ENCODE measurements around the gene GDA.

The GDA gene

DNA sequence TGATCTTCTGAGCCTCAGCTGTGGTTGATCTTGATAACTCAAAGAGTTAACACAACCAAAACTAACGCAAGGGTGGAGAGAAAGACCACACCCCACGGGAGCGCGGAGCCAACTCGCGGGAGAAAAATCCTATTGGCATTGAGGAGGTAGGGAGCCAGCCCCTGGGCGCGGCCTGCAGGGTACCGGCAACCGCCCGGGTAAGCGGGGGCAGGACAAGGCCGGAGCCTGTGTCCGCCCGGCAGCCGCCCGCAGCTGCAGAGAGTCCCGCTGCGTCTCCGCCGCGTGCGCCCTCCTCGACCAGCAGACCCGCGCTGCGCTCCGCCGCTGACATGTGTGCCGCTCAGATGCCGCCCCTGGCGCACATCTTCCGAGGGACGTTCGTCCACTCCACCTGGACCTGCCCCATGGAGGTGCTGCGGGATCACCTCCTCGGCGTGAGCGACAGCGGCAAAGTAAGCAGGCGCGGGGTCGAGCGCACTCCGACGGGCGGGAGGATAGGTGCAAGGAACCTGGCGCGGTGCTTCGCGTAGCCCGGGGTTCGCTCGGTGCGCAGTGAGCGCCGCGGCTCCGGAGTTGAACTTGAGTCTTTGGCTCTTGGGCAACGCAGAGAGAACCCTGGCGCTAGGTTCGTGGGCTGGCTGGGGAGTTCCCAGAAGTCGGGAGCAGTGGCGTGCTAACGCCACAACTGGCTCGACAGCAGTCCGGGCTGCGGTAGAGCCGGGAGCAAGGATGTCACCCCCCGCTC is at the start of gene GDA:
TSS of gene GDA (plus strand) at position 210 of the 745 bp plus-strand sequence. CDS start at position 330, 120 bp downstream.
- no peak for DNase-seq

- DNase-seq = no peak
These were observed 46.7 kb upstream of the GDA start for GRCh38 chr9:72102520-72102919.

- no peak for DNase-seq
These were observed 36.2 kb upstream of the GDA start for GRCh38 chr9:72113056-72113455.

GRCh38 chr9:72119853-72120252 is 29.4 kb upstream of the GDA start:
- no peak for DNase-seq

DNA sequence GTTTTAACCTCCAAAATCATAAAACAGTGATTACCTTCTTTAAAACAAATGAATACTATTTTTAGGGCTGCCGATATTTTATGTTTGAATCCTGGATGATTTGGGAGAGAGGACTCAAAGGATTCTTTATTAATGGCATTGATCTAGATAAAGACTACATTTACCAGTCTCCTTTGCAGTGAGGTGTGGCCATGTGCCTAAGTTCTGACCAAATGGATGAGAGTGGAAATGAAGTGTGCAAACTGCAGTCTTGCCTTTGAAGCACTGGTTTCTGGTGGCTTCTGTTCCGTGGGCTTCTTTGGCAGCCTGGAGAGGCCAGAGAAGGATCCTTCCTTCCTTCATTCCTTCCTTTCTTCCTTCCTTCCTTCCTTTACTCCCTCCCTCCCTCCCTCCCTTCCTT is 24.3 kb upstream of the GDA start:
- DNase-seq = no peak

- DNase-seq = no peak
These were observed 21.5 kb upstream of the GDA start for GRCh38 chr9:72127753-72128152.

GRCh38 chr9:72128526-72128925 is 20.7 kb upstream of the GDA start:
- DNase-seq = no peak

DNA sequence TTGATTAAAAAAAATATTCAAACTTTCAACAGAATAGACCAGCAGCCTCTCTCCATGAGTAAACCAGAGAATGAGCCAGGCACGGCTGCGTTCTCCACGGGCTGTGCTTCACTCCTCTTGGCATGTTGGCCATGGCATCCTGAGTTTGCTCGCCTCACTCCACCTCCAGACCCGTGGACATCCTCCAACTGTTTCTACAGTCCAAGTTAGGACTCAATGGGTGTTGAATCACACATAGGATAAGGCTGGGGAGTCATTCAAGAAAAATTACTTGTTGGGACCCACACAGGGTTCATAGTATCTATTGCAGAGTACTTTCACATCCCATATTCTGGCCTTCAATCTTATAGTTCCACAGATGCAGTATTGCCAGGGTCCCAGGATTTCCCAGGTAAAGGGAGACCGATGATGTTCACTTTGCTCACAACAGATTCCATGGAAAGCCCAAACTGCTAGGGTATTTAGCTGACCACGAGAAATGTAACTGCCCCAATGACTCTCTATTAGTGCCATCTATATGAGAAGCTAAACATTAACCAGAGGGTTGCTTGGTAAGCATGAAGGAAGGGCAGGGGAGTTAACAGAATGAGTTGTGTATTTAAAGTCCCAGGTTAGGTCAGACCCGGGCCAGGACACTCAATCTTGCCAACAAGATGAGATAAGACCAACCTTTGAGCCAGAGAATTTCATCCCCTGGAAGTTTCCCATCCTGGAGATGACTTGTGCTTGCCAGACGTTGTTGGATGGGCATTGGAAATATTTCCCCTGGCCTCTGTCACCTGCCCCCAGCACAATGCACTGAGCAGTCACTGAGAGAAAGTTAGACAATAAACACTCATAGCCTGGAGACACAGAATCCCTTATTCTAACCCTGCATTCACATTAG is 19.7 kb upstream of the GDA start:
- no peak for DNase-seq

- no peak for DNase-seq
These were observed 18.9 kb upstream of the GDA start for GRCh38 chr9:72130321-72130720.

DNA sequence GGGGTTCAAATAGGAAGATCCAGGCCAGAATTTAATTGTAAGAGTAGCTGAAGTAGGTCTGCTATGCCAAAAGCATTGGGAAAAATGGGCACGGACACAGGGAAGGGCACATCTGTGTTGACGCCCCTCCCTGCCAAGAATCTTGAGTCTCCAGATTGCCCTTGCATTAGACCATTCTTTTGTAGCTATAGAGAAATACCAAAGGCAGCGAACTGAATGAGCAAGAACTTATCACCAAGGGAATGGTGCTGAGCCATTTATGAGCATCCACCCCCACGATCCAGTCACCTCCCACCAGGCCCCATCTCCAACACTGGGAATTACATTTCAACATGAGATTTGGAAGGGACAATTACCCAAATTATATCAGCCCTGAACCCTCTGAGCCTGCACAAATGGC is 18.0 kb upstream of the GDA start:
- no peak for DNase-seq

DNA sequence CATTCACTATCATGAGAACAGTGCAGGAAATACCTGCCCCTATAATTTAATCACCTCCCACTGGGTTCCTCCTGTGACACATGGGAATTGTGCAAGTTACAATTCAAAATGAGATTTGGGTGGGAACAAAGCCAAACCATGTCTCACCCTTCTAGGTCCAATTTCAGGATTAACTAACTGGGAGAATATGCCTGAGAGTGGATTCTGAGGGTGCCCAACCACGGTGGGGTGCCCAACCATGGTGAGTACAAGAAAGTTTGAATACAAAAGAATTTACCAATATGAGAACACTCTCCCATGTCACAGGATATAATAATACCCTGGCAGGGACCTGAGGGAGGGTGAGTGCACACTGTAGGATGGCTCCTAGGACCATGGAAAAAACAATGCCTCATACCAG is 17.2 kb upstream of the GDA start:
- DNase-seq = no peak

DNA sequence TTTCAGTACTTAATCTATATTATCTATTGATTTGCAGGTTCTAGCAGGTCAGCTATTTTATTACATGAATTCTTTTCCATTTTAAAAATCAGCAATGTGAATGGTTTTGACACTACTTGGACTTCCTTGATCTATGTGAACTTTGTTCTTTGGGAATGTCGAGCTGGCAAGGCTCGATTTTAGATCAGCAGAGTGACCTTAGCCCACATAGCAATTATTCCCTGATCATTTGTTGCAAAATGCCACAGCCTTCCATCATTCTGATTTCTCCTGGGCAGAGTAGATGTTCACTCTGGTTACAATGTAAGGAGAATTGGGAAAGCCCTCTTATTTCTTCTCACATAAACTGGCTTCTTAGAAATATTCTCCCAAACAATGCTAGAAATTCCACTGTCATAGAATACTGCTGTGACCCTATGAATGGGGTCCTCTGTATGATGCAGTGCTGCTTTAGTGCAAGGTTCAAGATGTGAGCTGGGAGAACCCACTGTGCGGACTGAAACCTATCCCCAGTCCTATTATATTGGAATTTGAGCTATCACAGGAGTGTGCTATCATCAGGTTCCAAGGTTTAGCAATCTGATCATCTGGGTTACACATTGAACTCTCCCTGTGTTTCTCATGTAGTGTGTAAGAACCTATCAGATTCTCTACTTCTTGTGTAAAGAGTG is 15.7 kb upstream of the GDA start:
- no peak for DNase-seq

- DNase-seq = no peak
These were observed 14.4 kb upstream of the GDA start for GRCh38 chr9:72134801-72135200.

GRCh38 chr9:72137697-72138365 is 11.4 kb upstream of the GDA start:
- no peak for DNase-seq

GRCh38 chr9:72139226-72139625 is 10.0 kb upstream of the GDA start:
- no peak for DNase-seq

GRCh38 chr9:72140586-72140985 is 8.7 kb upstream of the GDA start:
- no peak for DNase-seq

- no peak for DNase-seq
These were observed 7.8 kb upstream of the GDA start for GRCh38 chr9:72141484-72141883.

- no peak for DNase-seq
These were observed 4.3 kb upstream of the GDA start for GRCh38 chr9:72144756-72145492.

DNA sequence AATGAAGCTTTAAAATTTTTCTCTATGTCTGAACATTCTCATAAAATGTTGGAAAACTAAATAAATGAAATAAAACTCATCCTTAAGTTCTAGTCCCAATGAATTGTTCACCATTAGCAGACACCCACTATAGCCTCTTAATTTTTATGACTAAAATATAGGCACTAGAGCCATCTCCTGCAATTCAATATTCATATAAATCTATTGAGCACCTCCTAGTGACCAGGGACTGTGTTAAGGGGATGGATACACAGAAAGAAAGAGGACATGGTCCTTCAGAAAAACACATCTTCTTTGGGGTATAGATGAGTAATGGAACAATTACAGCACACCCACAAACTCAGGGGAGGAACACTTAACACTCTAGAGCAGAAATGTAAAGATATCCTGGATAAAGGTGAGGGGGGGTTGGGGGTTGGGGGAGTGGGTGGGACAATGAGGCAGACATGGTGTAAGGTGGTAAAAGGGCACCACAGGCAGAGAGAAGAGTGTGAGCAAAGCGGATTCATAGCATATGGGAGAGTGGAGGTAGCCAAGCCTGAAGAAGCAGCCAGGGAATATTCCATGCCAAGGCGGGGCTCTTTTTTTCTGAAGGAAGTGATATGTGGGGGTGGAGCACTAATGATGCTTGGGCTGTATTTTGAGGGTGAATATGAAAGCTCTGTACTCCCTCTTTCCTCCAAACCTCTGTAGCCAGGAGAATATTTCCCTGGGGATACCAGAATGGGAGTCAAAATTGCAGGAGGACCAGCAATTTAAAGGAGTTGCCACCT is 3.3 kb upstream of the GDA start:
- DNase-seq = no peak

- DNase-seq = no peak
These were observed 1.6 kb upstream of the GDA start for GRCh38 chr9:72147676-72148075.

DNA sequence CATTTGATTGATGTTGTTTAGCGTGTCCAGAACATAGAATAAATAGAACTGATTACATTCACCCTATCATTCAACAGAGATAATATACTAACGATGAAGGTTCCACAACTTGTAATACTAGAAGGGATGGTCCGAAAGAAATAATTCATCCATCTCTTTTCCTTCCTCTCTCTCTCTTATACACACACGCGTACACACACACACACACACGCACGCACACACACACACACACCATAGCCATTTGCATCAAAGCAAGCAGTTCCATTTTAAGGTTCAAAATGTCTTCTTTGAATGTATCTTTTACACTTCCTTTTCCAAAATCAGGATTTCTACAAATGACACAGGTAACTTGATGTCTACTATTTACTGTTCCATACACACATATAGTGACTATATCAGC is 887 bp downstream of the GDA start:
- DNase-seq = no peak

- no peak for DNase-seq
These were observed 1.4 kb downstream of the GDA start for GRCh38 chr9:72150661-72151060.
